Brain microvascular endothelial cell (primary cell): ENCODE data around the gene PLA2G2D.

Experiments
- DNase-seq: peaks from one replicate; pipeline ENCODE4 v3.0.0-alpha.2; 2020
- H3K27ac ChIP-seq: fragments of 250-450 bp; sonication (Bioruptor Pico); 2 replicates; pipeline ENCODE4 v1.5.1; 2020; ENCODE audit warnings: mild to moderate bottlenecking, moderate library complexity
- H3K27me3 ChIP-seq: fragments of 250-450 bp; sonication (Bioruptor Pico); replicated peaks from 2 replicates; pipeline ENCODE4 v1.5.1; 2020; ENCODE audit warnings: mild to moderate bottlenecking
- H3K36me3 ChIP-seq: fragments of 250-450 bp; sonication (Bioruptor Pico); replicated peaks from 2 replicates; pipeline ENCODE4 v1.5.1; 2020; ENCODE audit warnings: mild to moderate bottlenecking
- H3K4me3 ChIP-seq: 2 replicates; pipeline ENCODE4 v1.5.1; 2011; ENCODE audit warnings: low read depth, mild to moderate bottlenecking, control low read depth, low read length, moderate library complexity
- in situ Hi-C: cut with HindIII; loops from 2 replicates; pipeline ENCODE4 v1.10.0; 2017; ENCODE audit warnings: low sequenced_read_pairs, low pct_ligation_motif_present
- TF ChIP-seq, protein P1 (sequence below): IDR thresholded peaks from 2 replicates; pipeline ENCODE4 v1.5.1; 2011; ENCODE audit warnings: low read depth, mild to moderate bottlenecking, moderate library complexity, low read length, control low read depth, inconsistent platforms; ENCODE audit errors: missing control alignments

The PLA2G2D gene

DNA sequence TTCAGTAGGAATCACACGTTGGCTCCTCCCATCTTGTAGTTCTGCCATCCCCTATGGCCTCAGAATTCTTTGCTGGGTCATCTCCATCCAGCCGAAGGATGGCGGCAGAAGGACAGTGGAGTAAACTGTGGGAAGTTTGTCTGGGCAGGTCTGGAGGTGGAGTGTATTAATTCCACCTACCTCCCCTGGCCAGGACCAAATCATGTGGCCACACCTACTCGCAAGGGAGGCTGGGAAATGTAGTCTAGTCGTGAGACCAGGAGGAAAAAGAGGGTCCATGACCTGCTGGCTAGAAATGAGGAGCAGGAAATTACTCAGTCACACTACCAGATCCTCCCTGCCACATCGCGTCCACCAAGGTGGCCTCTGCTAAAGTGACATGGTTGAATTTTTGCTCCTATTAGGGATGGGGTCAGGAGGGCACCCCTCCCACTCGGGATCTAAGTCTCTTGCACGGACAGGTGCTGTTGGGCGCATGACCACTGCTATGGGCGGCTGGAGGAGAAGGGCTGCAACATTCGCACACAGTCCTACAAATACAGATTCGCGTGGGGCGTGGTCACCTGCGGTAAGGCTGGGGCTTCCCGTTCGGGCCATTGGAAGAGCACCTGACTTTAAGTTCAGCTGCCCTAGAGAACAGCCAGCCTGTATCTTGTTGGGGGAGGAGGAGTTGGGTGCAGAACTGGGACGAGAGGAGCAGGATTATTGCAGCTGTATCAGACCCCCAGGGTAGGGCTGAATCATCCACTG lies 29.8 kb downstream of the PLA2G2D start:
- H3K27me3 ChIP-seq: peaks cover 2% of the 10 kb centered on the region
- H3K36me3 ChIP-seq: no peaks in the 10 kb centered on the region
- in situ Hi-C loops: no loop called here
- DNase-seq: no peak
- no peak overlapping the region for H3K27ac ChIP-seq
- TF ChIP-seq, protein P1, sequence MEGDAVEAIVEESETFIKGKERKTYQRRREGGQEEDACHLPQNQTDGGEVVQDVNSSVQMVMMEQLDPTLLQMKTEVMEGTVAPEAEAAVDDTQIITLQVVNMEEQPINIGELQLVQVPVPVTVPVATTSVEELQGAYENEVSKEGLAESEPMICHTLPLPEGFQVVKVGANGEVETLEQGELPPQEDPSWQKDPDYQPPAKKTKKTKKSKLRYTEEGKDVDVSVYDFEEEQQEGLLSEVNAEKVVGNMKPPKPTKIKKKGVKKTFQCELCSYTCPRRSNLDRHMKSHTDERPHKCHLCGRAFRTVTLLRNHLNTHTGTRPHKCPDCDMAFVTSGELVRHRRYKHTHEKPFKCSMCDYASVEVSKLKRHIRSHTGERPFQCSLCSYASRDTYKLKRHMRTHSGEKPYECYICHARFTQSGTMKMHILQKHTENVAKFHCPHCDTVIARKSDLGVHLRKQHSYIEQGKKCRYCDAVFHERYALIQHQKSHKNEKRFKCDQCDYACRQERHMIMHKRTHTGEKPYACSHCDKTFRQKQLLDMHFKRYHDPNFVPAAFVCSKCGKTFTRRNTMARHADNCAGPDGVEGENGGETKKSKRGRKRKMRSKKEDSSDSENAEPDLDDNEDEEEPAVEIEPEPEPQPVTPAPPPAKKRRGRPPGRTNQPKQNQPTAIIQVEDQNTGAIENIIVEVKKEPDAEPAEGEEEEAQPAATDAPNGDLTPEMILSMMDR: no peak
- no peak overlapping the region for H3K4me3 ChIP-seq

DNA sequence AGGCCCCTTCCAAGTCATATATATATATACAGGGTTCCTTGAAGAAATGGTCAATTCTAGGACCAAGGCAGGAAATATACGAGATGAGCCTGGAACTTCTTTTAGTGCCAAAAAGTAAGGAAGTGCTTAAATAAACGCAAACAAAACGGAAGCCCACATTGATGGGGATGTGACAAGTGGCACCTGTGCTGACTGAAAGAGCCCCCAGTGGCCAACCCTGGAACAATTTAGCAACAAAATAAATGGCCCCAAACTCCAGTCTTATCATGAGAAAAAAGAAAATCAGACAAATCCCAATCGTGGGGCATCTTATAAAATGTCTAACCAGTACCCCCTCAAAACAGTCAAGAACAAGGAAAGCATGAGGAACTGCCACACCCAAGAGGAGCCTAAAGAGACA lies 31.7 kb downstream of the PLA2G2D start:
- DNase-seq: no peak
- in situ Hi-C loops: no loop called here
- Histone ChIP-seq H3K27ac (no peak overlapping the region), H3K27me3 (peaks cover 2% of the 10 kb centered on the region), H3K4me3 (no peak overlapping the region), H3K36me3 (no peaks in the 10 kb centered on the region)
- TF ChIP-seq, protein P1: no peak

DNA sequence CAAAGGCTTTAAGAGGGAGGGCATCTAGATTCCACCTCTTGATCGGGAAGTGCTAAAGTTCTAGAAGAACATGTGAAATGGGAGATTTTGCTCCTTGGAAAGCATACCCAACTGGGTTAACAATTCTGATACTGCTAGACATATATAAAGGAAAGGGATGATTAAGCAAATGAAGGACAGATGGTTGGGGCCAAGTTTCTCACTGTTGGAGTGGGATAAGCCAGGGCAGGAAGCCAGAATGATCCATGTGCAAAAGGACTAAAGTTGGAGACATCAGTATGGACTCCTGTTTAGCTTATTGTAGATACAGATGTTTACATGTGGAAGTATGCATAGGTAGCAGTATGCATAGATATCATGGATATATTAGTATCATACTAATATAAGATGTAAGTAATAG lies 32.5 kb downstream of the PLA2G2D start:
- DNase-seq: no peak
- H3K36me3 ChIP-seq: no peaks in the 10 kb centered on the region
- TF ChIP-seq, protein P1: no peak
- in situ Hi-C loops: no loop called here
- no peak overlapping the region for H3K27ac ChIP-seq
- no peaks in the 10 kb centered on the region for H3K27me3 ChIP-seq
- H3K4me3 ChIP-seq: no peak overlapping the region

DNA sequence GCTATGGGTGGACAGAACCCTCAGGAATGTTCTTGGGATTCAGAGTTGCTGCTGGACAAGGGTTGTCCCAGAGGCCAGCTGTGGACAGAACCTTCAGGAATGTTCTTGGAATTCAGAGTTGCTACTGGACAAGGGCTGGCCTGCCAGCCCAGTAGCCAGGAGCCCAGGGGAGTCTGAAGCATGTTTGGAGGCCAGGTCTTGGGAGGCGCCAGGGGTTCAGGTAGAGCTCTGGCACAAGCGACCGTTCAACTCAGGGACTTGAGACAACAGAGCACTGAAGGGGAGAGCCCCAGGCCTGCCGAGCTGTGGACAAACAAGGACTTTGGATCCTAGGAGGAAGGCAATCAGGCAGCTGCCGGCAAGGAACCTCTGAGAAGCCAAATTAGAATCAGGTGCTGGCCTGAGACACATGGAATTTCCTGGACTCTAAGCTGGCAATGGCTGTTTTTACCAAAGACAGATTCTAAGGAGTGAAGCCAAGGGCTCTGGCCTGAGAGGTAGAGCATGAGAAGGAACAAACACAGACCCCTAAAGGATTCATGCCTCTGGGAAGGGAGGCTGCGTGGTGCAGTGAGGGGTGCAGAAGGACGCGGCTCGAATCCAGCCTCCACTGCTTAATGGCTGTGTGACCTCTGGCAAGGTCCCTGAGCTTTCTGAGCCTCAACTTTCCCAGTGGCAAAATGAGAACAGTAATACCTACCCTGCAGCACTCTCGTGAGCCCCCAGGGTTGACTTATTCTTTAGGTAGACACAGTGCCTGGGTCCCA lies 36.0 kb downstream of the PLA2G2D start:
- Histone ChIP-seq H3K27me3 (no peaks in the 10 kb centered on the region), H3K27ac (no peak overlapping the region), H3K36me3 (no peaks in the 10 kb centered on the region), H3K4me3 (no peak overlapping the region)
- no peak for DNase-seq
- in situ Hi-C loops: no loop called here
- TF ChIP-seq, protein P1: no peak

DNA sequence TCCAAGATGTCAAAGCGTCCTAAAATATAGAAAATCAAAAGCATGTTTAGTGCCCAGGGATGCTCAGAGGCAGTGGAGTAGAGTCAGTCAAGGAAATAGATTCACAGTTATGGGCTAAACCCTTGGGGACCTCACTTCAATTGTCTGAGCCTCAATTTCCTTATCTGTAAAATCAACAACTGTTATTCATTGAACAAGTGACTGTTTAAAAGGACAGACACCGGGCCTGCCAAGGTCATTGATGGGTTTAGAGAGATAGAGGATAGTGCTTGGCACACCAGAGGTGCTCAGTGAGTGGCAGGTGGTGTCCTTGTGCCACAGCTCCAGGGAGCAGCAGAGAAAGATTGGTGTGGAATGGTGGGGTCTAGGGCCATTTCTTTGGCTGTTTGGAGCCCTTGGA lies 36.6 kb downstream of the PLA2G2D start:
- no peak overlapping the region for H3K27ac ChIP-seq
- no peak for DNase-seq
- in situ Hi-C loops: no loop called here
- no peaks in the 10 kb centered on the region for H3K27me3 ChIP-seq
- TF ChIP-seq, protein P1: no peak
- no peak overlapping the region for H3K4me3 ChIP-seq
- no peaks in the 10 kb centered on the region for H3K36me3 ChIP-seq
